DOHH2 (cell line): ENCODE measurements around the gene EHD4.

Source experiments
- EZH2phosphoT487 ChIP-seq: fragments of 200-600 bp; sonication (generic); IDR thresholded peaks from 2 replicates; pipeline ENCODE4 v1.6.1; 2017; ENCODE audit warnings: borderline replicate concordance, mild to moderate bottlenecking, antibody characterized with exemption, low read length, moderate library complexity, mixed read lengths
- TF ChIP-seq, protein P1 (sequence below): fragments of 200-600 bp; sonication (generic); IDR thresholded peaks from one replicate; pipeline ENCODE4 v1.5.1; 2014; ENCODE audit warnings: antibody characterized with exemption, mild to moderate bottlenecking, low read depth, low read length; ENCODE audit not compliant: poor library complexity, severe bottlenecking

DNA sequence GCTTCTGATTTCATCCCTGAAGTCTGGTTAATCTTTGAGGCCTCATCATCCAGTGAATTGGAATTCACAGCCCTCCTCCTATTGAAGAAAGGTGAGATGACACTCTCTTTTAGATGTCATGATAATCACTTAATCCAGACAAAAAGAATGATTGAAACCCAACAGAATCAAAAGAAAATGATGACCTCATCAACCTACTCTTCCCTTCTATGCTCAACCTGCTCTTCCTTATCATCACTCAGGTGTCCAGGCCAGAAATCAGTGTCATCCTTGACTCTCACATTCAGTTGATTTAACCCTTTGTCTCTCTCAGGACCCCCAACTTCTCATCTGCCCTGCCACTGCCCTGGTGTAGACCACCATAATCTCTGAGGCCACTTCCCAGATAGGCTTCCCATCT lies 36.7 kb upstream of the EHD4 start:
- TF ChIP-seq, protein P1, sequence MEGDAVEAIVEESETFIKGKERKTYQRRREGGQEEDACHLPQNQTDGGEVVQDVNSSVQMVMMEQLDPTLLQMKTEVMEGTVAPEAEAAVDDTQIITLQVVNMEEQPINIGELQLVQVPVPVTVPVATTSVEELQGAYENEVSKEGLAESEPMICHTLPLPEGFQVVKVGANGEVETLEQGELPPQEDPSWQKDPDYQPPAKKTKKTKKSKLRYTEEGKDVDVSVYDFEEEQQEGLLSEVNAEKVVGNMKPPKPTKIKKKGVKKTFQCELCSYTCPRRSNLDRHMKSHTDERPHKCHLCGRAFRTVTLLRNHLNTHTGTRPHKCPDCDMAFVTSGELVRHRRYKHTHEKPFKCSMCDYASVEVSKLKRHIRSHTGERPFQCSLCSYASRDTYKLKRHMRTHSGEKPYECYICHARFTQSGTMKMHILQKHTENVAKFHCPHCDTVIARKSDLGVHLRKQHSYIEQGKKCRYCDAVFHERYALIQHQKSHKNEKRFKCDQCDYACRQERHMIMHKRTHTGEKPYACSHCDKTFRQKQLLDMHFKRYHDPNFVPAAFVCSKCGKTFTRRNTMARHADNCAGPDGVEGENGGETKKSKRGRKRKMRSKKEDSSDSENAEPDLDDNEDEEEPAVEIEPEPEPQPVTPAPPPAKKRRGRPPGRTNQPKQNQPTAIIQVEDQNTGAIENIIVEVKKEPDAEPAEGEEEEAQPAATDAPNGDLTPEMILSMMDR, result no peak
- no peak for TF ChIP-seq EZH2phosphoT487
